B cell (primary cell): ENCODE measurements around the gene ZBTB4. TPM values are rescaled to one million over a fixed set of nuclear protein-coding genes. Genes with fewer than 3 reads are reported as not detected.

Experiments
- ATAC-seq: fragments of 200-7000 bp; cut with Tn5 transposase; one replicate; pipeline ENCODE4 v1.10.0; 2021; ENCODE audit warnings: low read depth, mild to moderate bottlenecking, moderate number of reproducible peaks, moderate library complexity
- CTCF ChIA-PET: fragments of 350-600 bp; sonication (Branson Sonifier 250); formaldehyde crosslinking; loops from one replicate; lab custom pipeline; 2021; ENCODE audit warnings: antibody characterized with exemption, inconsistent platforms; lab: Charles Lee
- POLR2A ChIA-PET: fragments of 350-600 bp; sonication (Branson Sonifier 250); formaldehyde crosslinking; loops from one replicate; lab custom pipeline; 2021; ENCODE audit warnings: antibody characterized with exemption; lab: Charles Lee
- DNase-seq: peaks from one replicate; pipeline ENCODE4 v3.0.0; 2013
- H2AFZ ChIP-seq: 2 replicates; pipeline ENCODE4 v1.6.1; 2012; ENCODE audit warnings: mild to moderate bottlenecking, low read depth, low read length; ENCODE audit not compliant: insufficient read depth, poor library complexity, severe bottlenecking
- H3K27ac ChIP-seq, 2 donors: 1 replicate in 1 of 2; 2 replicates in 1 of 2; pipeline ENCODE4 v1.5.1; 2012 to 2013; ENCODE audit warnings: low read length in 2 of 2, mild to moderate bottlenecking in 2 of 2, moderate library complexity in 1 of 2
- H3K27me3 ChIP-seq, 4 experiments: fragments of 200-600 bp in 1 of 4; sonication (generic) in 1 of 4; replicated peaks in 1 of 4; 1 replicate in 2 of 4; 2 replicates in 2 of 4; pipeline versions ENCODE4 v1.6.1 to v1.7.0; 2013 to 2016; ENCODE audit warnings: low read length in 3 of 4, mild to moderate bottlenecking in 2 of 4, mixed read lengths in 1 of 4, moderate library complexity in 1 of 4; ENCODE audit not compliant: insufficient read depth in 4 of 4, control insufficient read depth in 3 of 4; ENCODE audit errors: control extremely low read depth in 1 of 4
- H3K36me3 ChIP-seq, 2 experiments: replicated peaks in 1 of 2; 1 replicate in 1 of 2; 2 replicates in 1 of 2; pipeline versions ENCODE4 v1.6.1 to v1.7.1; 2013; ENCODE audit warnings: low read length in 1 of 2; ENCODE audit not compliant: insufficient read depth in 2 of 2, control insufficient read depth in 1 of 2; ENCODE audit errors: control extremely low read depth in 1 of 2, extremely low read depth in 1 of 2
- H3K4me1 ChIP-seq, 2 donors: fragments of 200-600 bp in 1 of 2; sonication (generic) in 1 of 2; 1 replicate in 1 of 2; 2 replicates in 1 of 2; pipeline versions ENCODE4 v1.5.1 to v1.6.1; 2013 to 2017; ENCODE audit warnings: low read length in 2 of 2; ENCODE audit not compliant: control insufficient read depth in 2 of 2, insufficient read depth in 2 of 2
- H3K4me2 ChIP-seq: replicated peaks from 2 replicates; pipeline ENCODE3; 2012; ENCODE audit warnings: mild to moderate bottlenecking, low read depth, low read length; ENCODE audit not compliant: poor library complexity, severe bottlenecking
- H3K4me3 ChIP-seq, 5 experiments: fragments of 200-600 bp in 1 of 5; sonication (generic) in 1 of 5; 1 replicate in 3 of 5; 2 replicates in 2 of 5; pipeline versions ENCODE4 v1.5.1 to v1.7.0; 2011 to 2016; ENCODE audit warnings: low read length in 4 of 5, mild to moderate bottlenecking in 4 of 5, low read depth in 2 of 5, control low read depth in 1 of 5, moderate library complexity in 1 of 5; ENCODE audit not compliant: insufficient read depth in 1 of 5; ENCODE audit errors: control extremely low read depth in 1 of 5, extremely low read depth in 1 of 5
- H3K79me2 ChIP-seq: fragments of 200-600 bp; sonication (generic); one replicate; pipeline ENCODE4 v1.6.0; 2016; ENCODE audit warnings: low read length; ENCODE audit not compliant: control insufficient read depth, insufficient read depth
- H3K9ac ChIP-seq: fragments of 200-600 bp; sonication (generic); 2 replicates; pipeline ENCODE4 v1.6.1; 2017; ENCODE audit warnings: mild to moderate bottlenecking, low read length, moderate library complexity
- H3K9me3 ChIP-seq, 3 donors: one replicate each; pipeline versions ENCODE4 v1.6.1 to v1.7.1; 2013; ENCODE audit warnings: low read length in 2 of 3; ENCODE audit not compliant: control insufficient read depth in 2 of 3, insufficient read depth in 1 of 3; ENCODE audit errors: control extremely low read depth in 1 of 3
- H4K20me1 ChIP-seq: 2 replicates; pipeline ENCODE4 v1.6.0; 2012; ENCODE audit warnings: mild to moderate bottlenecking, low read length; ENCODE audit not compliant: insufficient read depth, control insufficient read depth, poor library complexity, severe bottlenecking
- H3K27ac Mint-ChIP-seq: one replicate; pipeline ENCODE4 v1.8.0; 2021; ENCODE audit warnings: mixed read lengths
- H3K27me3 Mint-ChIP-seq: one replicate; pipeline ENCODE4 v1.8.0; 2021; ENCODE audit warnings: mixed read lengths
- H3K4me1 Mint-ChIP-seq: one replicate; pipeline ENCODE4 v1.8.0; 2021; ENCODE audit warnings: mixed read lengths
- H3K4me3 Mint-ChIP-seq: one replicate; pipeline ENCODE4 v1.8.0; 2021; ENCODE audit warnings: mixed read lengths
- H3K9me3 Mint-ChIP-seq: one replicate; pipeline ENCODE4 v1.8.0; 2022; ENCODE audit warnings: mixed read lengths; ENCODE audit not compliant: insufficient read depth
- EZH2 ChIP-seq: IDR thresholded peaks from 2 replicates; pipeline ENCODE4 v1.6.1; 2012; ENCODE audit warnings: borderline replicate concordance, low read depth, mild to moderate bottlenecking, moderate library complexity, low read length; ENCODE audit not compliant: insufficient read depth, poor library complexity, severe bottlenecking
- WGBS: methylation state at CpG from one replicate; pipeline ENCODE4 v1.1.5; 2013; ENCODE audit warnings: missing lambda C conversion rate; ENCODE audit not compliant: insufficient coverage; 5-methylcytosine and 5-hydroxymethylcytosine counted together
- intact Hi-C: fragments of 100-400 bp; cut with micrococcal nuclease; formaldehyde crosslinking; loops from one replicate; pipeline ENCODE4 v1.10.0; 2022
- polyA plus RNA-seq: library from polyadenylated mRNA; depleted of rRNA; stranded (reverse); fragments of >200 nt; gene quantifications from 2 replicates; pipeline ENCODE4 v1.2.3, GENCODE V29; 2012
- total RNA-seq, 2 donors: library from RNA; stranded (reverse); fragments of 120-200 nt in 1 of 2; gene quantifications; 1 replicate in 1 of 2; 2 replicates in 1 of 2; pipeline versions ENCODE4 v1.2.3 to v1.2.4, GENCODE V29; 2013 to 2022
- TF ChIP-seq, protein P1 (sequence below): fragments of 200-600 bp; IDR thresholded peaks from one replicate; pipeline ENCODE4 v1.8.0; 2022; ENCODE audit warnings: antibody characterized with exemption, mild to moderate bottlenecking

The ZBTB4 gene
- total and polyA plus RNA-seq, 2 donors (not counting 1 experiment from before 2014, with no cell fraction given): 19.2 to 62.4 TPM

DNA sequence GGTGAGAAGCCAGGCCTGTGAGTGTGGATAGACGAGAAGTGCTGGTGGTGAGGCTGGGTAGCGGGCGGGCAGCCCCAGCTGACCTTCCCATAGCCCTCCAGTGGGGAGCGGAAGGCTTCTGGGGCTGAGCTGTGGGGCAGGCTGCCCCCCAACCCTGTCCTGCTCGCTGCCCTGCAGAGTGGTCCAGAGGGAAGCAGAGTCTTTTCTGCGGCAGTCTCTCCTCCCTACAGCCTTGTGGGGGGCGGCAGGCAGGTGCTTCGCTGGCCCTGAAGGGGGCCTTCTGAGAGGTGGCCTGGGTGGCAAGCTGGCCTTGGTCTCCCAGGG lies 68.0 kb downstream of the ZBTB4 start:
- TF ChIP-seq EZH2: no peak
- TF ChIP-seq, protein P1, sequence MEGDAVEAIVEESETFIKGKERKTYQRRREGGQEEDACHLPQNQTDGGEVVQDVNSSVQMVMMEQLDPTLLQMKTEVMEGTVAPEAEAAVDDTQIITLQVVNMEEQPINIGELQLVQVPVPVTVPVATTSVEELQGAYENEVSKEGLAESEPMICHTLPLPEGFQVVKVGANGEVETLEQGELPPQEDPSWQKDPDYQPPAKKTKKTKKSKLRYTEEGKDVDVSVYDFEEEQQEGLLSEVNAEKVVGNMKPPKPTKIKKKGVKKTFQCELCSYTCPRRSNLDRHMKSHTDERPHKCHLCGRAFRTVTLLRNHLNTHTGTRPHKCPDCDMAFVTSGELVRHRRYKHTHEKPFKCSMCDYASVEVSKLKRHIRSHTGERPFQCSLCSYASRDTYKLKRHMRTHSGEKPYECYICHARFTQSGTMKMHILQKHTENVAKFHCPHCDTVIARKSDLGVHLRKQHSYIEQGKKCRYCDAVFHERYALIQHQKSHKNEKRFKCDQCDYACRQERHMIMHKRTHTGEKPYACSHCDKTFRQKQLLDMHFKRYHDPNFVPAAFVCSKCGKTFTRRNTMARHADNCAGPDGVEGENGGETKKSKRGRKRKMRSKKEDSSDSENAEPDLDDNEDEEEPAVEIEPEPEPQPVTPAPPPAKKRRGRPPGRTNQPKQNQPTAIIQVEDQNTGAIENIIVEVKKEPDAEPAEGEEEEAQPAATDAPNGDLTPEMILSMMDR: no peak

DNA sequence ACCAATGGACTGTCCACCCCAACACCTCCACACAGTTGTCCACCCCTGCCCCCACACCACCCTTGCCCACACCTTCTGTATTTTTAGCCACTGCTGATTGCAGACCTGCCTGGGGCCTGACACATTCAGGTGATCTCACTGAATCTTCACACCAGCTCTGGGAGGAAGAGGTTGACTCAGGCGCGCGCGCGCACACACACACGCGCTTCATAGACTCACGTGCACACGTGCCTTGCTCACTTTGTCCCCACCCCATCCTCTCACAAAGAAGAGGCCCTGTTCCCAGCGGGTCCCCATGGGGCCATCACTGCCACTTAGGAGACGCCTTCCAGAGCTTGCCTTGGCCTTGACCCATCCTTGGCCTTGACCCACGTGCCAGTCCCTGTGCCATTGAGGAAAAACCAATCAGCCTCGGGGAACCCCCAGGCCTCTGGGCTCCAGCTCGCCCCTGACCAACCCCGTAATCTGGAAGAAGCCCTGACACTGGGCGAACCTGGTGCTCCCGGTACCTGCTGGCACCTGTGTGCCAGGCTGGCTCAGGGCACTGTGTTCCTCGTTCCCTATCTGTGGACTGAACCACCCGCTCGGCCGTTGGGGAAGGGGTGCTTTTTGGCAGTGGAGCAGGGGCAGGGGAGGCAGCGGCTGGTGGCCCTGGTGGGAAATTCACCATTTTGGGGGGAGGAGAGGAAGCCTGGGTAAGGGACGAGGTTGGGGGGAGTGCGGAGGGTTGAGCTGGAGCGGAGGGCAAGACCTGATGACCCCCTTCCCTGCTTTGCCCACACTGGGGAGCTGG lies 68.6 kb downstream of the ZBTB4 start:
- H3K27ac Mint-ChIP-seq: no peak overlapping the region
- Histone ChIP-seq H4K20me1 (no peaks in the 10 kb centered on the region), H3K9me3 (peaks cover 0 to under 1% (median 0%) of the 10 kb centered on the region in 3 donors), H3K27ac (no peak overlapping the region), H3K27me3 (peaks cover 0 to 22% (median under 1%) of the 10 kb centered on the region in 4 experiments), H3K36me3 (no peaks in the 10 kb centered on the region), H2AFZ (no peak overlapping the region), H3K4me2 (no peak overlapping the region), H3K4me1 (peaks cover 0 to 5% of the 10 kb centered on the region in 2 donors), H3K79me2 (no peaks in the 10 kb centered on the region), H3K9ac (no peak overlapping the region), H3K4me3 (no peak overlapping the region)
- peaks cover 4% of the 10 kb centered on the region for H3K4me1 Mint-ChIP-seq
- POLR2A ChIA-PET: interaction anchor here (0.6 to 1.1 kb wide), 2 partner anchors 145 to 275 kb away, joined by 4 to 5 read pairs; no protein-coding TSS in a partner anchor
- H3K4me3 Mint-ChIP-seq: no peak overlapping the region
- ATAC-seq (no peak), DNase-seq (no peak)
- 93% methylated on average over 22 of the region's 25 CpGs for WGBS
- intact Hi-C loops: no loop called here
- H3K9me3 Mint-ChIP-seq: no peaks in the 10 kb centered on the region
- CTCF ChIA-PET: no interaction called here
- H3K27me3 Mint-ChIP-seq: peaks cover 28% of the 10 kb centered on the region
- TF ChIP-seq, protein P1: no peak
- TF ChIP-seq EZH2: no peak

More for the DNA sequence above, 68.0 kb downstream of the ZBTB4 start:
- H3K27ac ChIP-seq: no peak overlapping the region
- no peak overlapping the region for H2AFZ ChIP-seq
- no peaks in the 10 kb centered on the region for H3K79me2 ChIP-seq
- intact Hi-C loops: no loop called here
- peaks cover 27% of the 10 kb centered on the region for H3K27me3 Mint-ChIP-seq
- CTCF ChIA-PET: no interaction called here
- peaks cover 0 to 18% (median 0%) of the 10 kb centered on the region in 4 experiments for H3K27me3 ChIP-seq
- no peak for DNase-seq
- H3K4me3 ChIP-seq: no peak overlapping the region
- H3K9me3 Mint-ChIP-seq: no peaks in the 10 kb centered on the region
- ATAC-seq: no peak
- POLR2A ChIA-PET: interaction anchor here (0.6 to 1.1 kb wide), 2 partner anchors 145 to 275 kb away, joined by 4 to 5 read pairs; no protein-coding TSS in a partner anchor
- H3K4me1 Mint-ChIP-seq: peaks cover 4% of the 10 kb centered on the region
- no peak overlapping the region for H3K9ac ChIP-seq
- no peaks in the 10 kb centered on the region for H3K9me3 ChIP-seq
- H3K4me1 ChIP-seq: peaks cover 0 to 5% of the 10 kb centered on the region in 2 donors
- no peak overlapping the region for H3K27ac Mint-ChIP-seq
- no peak overlapping the region for H3K4me2 ChIP-seq
- WGBS: 96% methylated on average over 5 of the region's 8 CpGs
- no peaks in the 10 kb centered on the region for H4K20me1 ChIP-seq
- H3K36me3 ChIP-seq: no peaks in the 10 kb centered on the region
- H3K4me3 Mint-ChIP-seq: no peak overlapping the region
